Motor neuron (in vitro differentiated cells): Measurements from ENCODE around the gene SPSB3. TPM values are rescaled to one million over a fixed set of nuclear protein-coding genes. Genes with fewer than 3 reads are reported as not detected.
A peak's percentile ranks its signal among the peaks of the same experiment; 100 is the strongest.

Source experiments
- ATAC-seq, 8 experiments: fragments of 200-7000 bp; cut with Tn5 transposase; replicated peaks in 6 of 8; 2 replicates each; pipeline ENCODE4 v1.8.0; 2021; ENCODE audit warnings: mild to moderate bottlenecking in 8 of 8, moderate library complexity in 8 of 8
- H3K27ac ChIP-seq, 2 donors: fragments of 250-450 bp; sonication (Bioruptor Pico); 2 replicates each; pipeline ENCODE4 v1.9.0; 2021; ENCODE audit warnings: antibody characterized with exemption in 2 of 2, mild to moderate bottlenecking in 2 of 2, moderate library complexity in 1 of 2
- H3K4me1 ChIP-seq, 2 donors: fragments of 250-450 bp; sonication (Bioruptor Pico); replicated peaks in 1 of 2; 2 replicates each; pipeline ENCODE4 v1.6.1; 2021; ENCODE audit warnings: antibody characterized with exemption in 2 of 2, mild to moderate bottlenecking in 2 of 2, moderate library complexity in 1 of 2
- H3K4me3 ChIP-seq, 5 donors: fragments of 250-450 bp; sonication (Bioruptor Pico); 2 replicates each; pipeline ENCODE4 v1.9.0; 2021; ENCODE audit warnings: antibody characterized with exemption in 5 of 5, mild to moderate bottlenecking in 5 of 5, moderate library complexity in 4 of 5
- WGBS, 10 experiments: fragments of 450-650 bp; shearing (Covaris generic); methylation state at CpG; one replicate each; pipeline ENCODE4 v1.0.0; 2022; 5-methylcytosine and 5-hydroxymethylcytosine counted together
- in situ Hi-C, 9 experiments: fragments of 400-800 bp; cut with MboI; loops; one replicate each; pipeline ENCODE4 v1.15.0; 2021; ENCODE audit warnings: low sequenced_read_pairs in 9 of 9, low pct_unique_long_range_greater_than_20kb in 2 of 9; ENCODE audit not compliant: unreplicated experiment in 9 of 9
- total RNA-seq, 8 experiments: library from RNA; unstranded; fragments of 300-600 nt; gene quantifications; 2 replicates each; pipeline versions ENCODE4 v1.2.3 to v1.2.4, GENCODE V29; 2022

Gene SPSB3
- total RNA-seq, 8 experiments from 2014 or later: 15.0 to 73.8 (median 36.0) TPM

- Histone ChIP-seq H3K4me3 (no peak overlapping the region), H3K4me1 (no peaks in the 10 kb centered on the region), H3K27ac (no peak overlapping the region)
- 73 to 100% (median 98%) methylated on average over 1 to 8 of the region's 37 CpGs; no CpG with 5 or more reads in 4 of the 10 experiments for WGBS, 10 experiments
- in situ Hi-C loops: no loop called here
- ATAC-seq: peak in 2 of 8 experiments; percentile 7
Measured at GRCh38 chr16:1757714-1758461, 24.5 kb downstream of the SPSB3 start.

GRCh38 chr16:1754204-1754603, 28.2 kb downstream of the SPSB3 start:
- no peak for ATAC-seq
- H3K27ac ChIP-seq: no peak overlapping the region
- no peak overlapping the region for H3K4me3 ChIP-seq
- no peaks in the 10 kb centered on the region for H3K4me1 ChIP-seq
- in situ Hi-C loops: no loop called here
- WGBS, 10 experiments: 80 to 98% (median 93%) methylated on average over 1 to 11 of the region's 12 CpGs; no CpG with 5 or more reads in 3 of the 10 experiments

- WGBS, 10 experiments: 76 to 100% (median 93%) methylated on average over 1 to 11 of the region's 14 CpGs; no CpG with 5 or more reads in 1 of the 10 experiments
- Histone ChIP-seq H3K27ac (no peak overlapping the region), H3K4me1 (no peaks in the 10 kb centered on the region), H3K4me3 (no peak overlapping the region)
- ATAC-seq: no peak
- in situ Hi-C loops: no loop called here
Measured at GRCh38 chr16:1752853-1753252, 29.5 kb downstream of the SPSB3 start.

GRCh38 chr16:1751946-1752345, 30.4 kb downstream of the SPSB3 start:
- 80 to 100% (median 89%) methylated on average over 1 to 8 of the region's 16 CpGs; no CpG with 5 or more reads in 4 of the 10 experiments for WGBS, 10 experiments
- H3K4me1 ChIP-seq: no peaks in the 10 kb centered on the region
- in situ Hi-C loops: no loop called here
- H3K27ac ChIP-seq: no peak overlapping the region
- peak in 4 of 8 experiments; percentile 8 to 24 (median 10) for ATAC-seq
- no peak overlapping the region for H3K4me3 ChIP-seq

GRCh38 chr16:1749152-1750117, 32.9 kb downstream of the SPSB3 start:
- no peak overlapping the region for H3K4me3 ChIP-seq
- H3K4me1 ChIP-seq: no peaks in the 10 kb centered on the region
- WGBS, 10 experiments: 81 to 100% (median 97%) methylated on average over 1 to 17 of the region's 29 CpGs
- peak in 1 of 8 experiments; percentile 12 for ATAC-seq
- no peak overlapping the region for H3K27ac ChIP-seq
- in situ Hi-C loops: no loop called here

DNA sequence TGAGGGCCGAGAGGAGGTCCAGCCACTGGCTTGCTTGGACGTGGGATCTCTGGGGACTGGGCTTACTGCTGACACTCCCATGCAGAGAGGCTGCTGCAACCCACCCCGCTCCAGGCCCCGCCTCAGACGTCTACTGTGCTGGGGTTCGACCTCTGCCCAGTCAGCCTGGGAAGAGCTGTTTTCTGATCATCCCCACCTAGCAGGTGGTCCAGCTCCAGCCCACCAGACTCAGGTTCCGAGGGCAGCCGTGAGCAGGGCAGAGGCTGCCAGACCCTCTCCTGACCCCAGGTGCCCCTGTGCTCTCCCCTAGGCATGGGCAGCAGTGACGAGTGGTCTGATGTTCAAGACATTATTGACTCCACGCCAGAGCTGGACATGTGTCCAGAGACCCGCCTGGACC, 34.4 kb downstream of the SPSB3 start:
- no peak for ATAC-seq
- H3K27ac ChIP-seq: no peak overlapping the region

DNA sequence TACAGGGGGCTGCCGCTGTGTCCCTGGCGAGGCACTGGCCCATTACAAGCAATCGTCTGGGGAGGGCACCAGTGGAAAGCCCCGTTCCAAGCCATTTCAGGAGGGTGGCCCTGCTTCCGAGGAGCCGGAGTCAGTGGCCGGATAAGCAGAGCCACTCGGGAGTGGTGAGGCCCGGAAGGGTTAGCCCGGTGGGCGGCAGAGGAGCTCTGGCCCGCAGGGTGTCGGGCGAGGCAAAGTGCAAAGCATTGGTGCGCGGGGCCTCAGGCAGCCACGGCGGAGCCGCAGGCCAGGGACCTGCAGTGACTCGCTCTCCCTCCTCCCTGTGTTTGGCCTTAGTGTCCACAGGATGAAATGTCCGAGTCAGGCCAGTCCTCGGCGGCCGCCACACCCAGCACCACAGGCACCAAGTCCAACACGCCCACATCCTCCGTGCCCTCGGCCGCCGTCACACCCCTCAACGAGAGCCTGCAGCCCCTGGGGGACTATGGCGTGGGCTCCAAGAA, 35.6 kb downstream of the SPSB3 start:
- Histone ChIP-seq H3K4me3 (no peak overlapping the region), H3K4me1 (no peaks in the 10 kb centered on the region), H3K27ac (no peak overlapping the region)
- WGBS, 10 experiments: 6 to 90% methylated on average over 3 to 4 of the region's 31 CpGs; no CpG with 5 or more reads in 8 of the 10 experiments
- ATAC-seq: peak in 5 of 8 experiments; percentile 2 to 62 (median 12)
- in situ Hi-C loops: no loop called here

More for the DNA sequence above, 34.4 kb downstream of the SPSB3 start:
- 17 to 100% (median 100%) methylated on average over 1 to 2 of the region's 11 CpGs; no CpG with 5 or more reads in 7 of the 10 experiments for WGBS, 10 experiments
- Histone ChIP-seq H3K4me1 (no peaks in the 10 kb centered on the region), H3K4me3 (no peak overlapping the region)
- in situ Hi-C loops: no loop called here

- in situ Hi-C loops: no loop called here
- Histone ChIP-seq H3K4me3 (no peak overlapping the region), H3K4me1 (no peaks in the 10 kb centered on the region), H3K27ac (no peak overlapping the region)
- WGBS, 10 experiments: 0 to 100% (median 80%) methylated on average over 1 to 13 of the region's 29 CpGs; no CpG with 5 or more reads in 4 of the 10 experiments
- peak in 3 of 8 experiments; percentile 62 to 77 (median 69) for ATAC-seq
Measured at GRCh38 chr16:1745900-1746692, 36.3 kb downstream of the SPSB3 start.

DNA sequence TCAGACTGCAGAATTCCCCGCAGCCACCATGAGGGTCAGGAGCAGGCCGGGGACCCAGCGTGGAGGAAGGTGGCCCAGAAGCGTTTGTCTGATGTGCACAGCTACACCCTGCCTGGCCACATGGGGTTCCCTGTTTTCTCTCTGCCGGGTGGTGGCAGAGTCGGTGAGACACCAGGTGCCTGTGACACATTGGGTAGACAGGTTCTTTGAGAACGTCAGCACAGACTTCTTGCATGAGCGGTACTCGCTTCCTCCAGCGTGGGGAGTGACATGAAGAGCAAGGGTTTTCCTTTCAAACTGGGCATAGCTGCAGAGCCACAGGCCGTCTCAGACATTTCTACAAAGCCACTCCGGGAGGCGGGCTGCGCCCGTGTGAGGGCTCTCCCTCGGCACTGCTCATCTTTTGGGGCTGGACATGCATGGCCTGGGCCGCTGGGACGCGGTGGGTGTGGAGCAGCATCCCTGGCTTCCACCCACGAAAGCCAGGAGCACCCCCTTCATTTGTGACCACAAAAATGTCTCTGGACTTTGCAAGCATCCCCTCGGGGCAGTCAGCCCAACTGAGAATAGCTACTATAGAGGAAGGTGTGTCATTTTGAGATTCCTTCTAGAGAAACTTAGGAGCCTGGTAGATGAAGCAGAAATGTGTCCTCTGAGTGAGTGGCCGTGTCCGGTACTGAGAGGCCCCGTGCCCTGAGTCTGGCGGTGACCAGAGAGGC, 37.0 kb downstream of the SPSB3 start:
- 80 to 100% (median 85%) methylated on average over 1 to 8 of the region's 25 CpGs; no CpG with 5 or more reads in 4 of the 10 experiments for WGBS, 10 experiments
- no peak overlapping the region for H3K4me3 ChIP-seq

GRCh38 chr16:1744338-1744840, 38.0 kb downstream of the SPSB3 start:
- ATAC-seq: no peak
- 88 to 100% (median 98%) methylated on average over 1 to 17 of the region's 24 CpGs; no CpG with 5 or more reads in 1 of the 10 experiments for WGBS, 10 experiments
- no peaks in the 10 kb centered on the region for H3K4me1 ChIP-seq
- in situ Hi-C loops: no loop called here
- H3K27ac ChIP-seq: no peak overlapping the region
- no peak overlapping the region for H3K4me3 ChIP-seq

More for the DNA sequence above, 37.0 kb downstream of the SPSB3 start:
- H3K4me1 ChIP-seq: no peaks in the 10 kb centered on the region
- H3K27ac ChIP-seq: no peak overlapping the region
- in situ Hi-C loops: no loop called here
- ATAC-seq: peak in 3 of 8 experiments; percentile 34 to 79 (median 75)

- Histone ChIP-seq H3K4me3 (no peak overlapping the region), H3K27ac (no peak overlapping the region), H3K4me1 (no peaks in the 10 kb centered on the region)
- ATAC-seq: no peak
- WGBS, 10 experiments: 78 to 100% (median 93%) methylated on average over 2 to 4 of the region's 32 CpGs; no CpG with 5 or more reads in 6 of the 10 experiments
- in situ Hi-C loops: no loop called here
Measured at GRCh38 chr16:1743376-1744337, 38.7 kb downstream of the SPSB3 start.
